ENCODE data around the gene PLEKHF1.

GRCh38 chr19:29650772-29651387 lies 14.4 kb upstream of the PLEKHF1 start:
- TF ChIP-seq, protein P1, sequence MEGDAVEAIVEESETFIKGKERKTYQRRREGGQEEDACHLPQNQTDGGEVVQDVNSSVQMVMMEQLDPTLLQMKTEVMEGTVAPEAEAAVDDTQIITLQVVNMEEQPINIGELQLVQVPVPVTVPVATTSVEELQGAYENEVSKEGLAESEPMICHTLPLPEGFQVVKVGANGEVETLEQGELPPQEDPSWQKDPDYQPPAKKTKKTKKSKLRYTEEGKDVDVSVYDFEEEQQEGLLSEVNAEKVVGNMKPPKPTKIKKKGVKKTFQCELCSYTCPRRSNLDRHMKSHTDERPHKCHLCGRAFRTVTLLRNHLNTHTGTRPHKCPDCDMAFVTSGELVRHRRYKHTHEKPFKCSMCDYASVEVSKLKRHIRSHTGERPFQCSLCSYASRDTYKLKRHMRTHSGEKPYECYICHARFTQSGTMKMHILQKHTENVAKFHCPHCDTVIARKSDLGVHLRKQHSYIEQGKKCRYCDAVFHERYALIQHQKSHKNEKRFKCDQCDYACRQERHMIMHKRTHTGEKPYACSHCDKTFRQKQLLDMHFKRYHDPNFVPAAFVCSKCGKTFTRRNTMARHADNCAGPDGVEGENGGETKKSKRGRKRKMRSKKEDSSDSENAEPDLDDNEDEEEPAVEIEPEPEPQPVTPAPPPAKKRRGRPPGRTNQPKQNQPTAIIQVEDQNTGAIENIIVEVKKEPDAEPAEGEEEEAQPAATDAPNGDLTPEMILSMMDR (IDR thresholded peaks at IDR 0.05) = no peak
- no peak for TF ChIP-seq POLR2A (IDR thresholded peaks at IDR 0.05)
- TF ChIP-seq POLR2AphosphoS5 (IDR thresholded peaks at IDR 0.05) = no peak
